ENCODE results near the gene PLBD2. TPM values are rescaled to one million over a fixed set of nuclear protein-coding genes. Genes with fewer than 3 reads are reported as not detected.

The PLBD2 gene
- total RNA-seq, 1 experiment from 2014 or later: 31.4 TPM

DNA sequence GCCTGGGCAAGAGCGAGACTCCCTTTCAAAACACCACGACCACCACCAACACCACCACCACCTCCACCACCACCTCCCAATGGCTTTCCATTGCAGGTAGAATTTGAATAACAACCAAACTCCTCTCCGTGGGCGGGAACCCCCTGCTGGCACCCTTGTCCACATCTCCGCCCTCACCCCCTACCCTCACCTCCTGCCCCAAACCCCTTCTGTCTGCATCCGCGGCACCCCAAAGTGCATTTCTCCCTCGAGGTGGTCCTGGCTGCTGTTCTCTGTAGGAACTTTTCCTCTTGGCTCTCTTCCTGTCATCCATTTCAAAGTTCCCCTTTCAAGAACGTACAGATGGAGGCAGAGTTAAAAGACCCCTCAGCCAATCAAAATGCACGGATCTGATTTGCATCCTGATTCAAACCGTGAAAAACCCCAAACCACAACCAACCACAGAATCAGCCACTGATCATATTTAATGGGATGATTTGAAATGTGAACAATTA, 67.6 kb downstream of the PLBD2 start:
- Histone ChIP-seq H3K23me2 (ENCODE audit: insufficient read length, low read depth, low read length, poor library complexity, severe bottlenecking) (no peaks in the 10 kb centered on the region), H2BK15ac (ENCODE audit: low read depth, low read length) (no peak overlapping the region), H3K4me1 (ENCODE audit: insufficient read depth, low read length) (no peaks in the 10 kb centered on the region), H3K14ac (ENCODE audit: insufficient read depth, low read length) (no peak overlapping the region), H4K8ac (replicated peaks; ENCODE audit: insufficient read length, low read depth, low read length) (no peak overlapping the region), H3K79me2 (ENCODE audit: insufficient read depth, low read length) (no peaks in the 10 kb centered on the region), H2BK12ac (ENCODE audit: insufficient read length, low read depth, low read length) (no peak overlapping the region), H3K4ac (ENCODE audit: low read depth, low read length) (no peak overlapping the region), H2AK5ac (ENCODE audit: insufficient read length, low read length) (no peak overlapping the region), H2BK20ac (ENCODE audit: low read depth, low read length, poor library complexity, severe bottlenecking) (no peak overlapping the region), H3K27me3 (ENCODE audit: insufficient read depth, low read length) (no peaks in the 10 kb centered on the region), H3K4me2 (ENCODE audit: insufficient read depth, insufficient read length, low read length) (peak overlapping the region; percentile 25), H3K18ac (ENCODE audit: insufficient read length, low read depth, low read length) (peak overlapping the region; percentile 43), H2BK120ac (ENCODE audit: low read depth, low read length, poor library complexity, severe bottlenecking) (no peak overlapping the region), H3K79me1 (ENCODE audit: insufficient read depth, low read depth, low read length, poor library complexity, severe bottlenecking) (no peaks in the 10 kb centered on the region), H3K9me3 (ENCODE audit: control insufficient read depth, low read depth, low read length) (no peaks in the 10 kb centered on the region), H3K9ac (ENCODE audit: extremely low read depth, insufficient read length, low read length) (no peak overlapping the region), H4K20me1 (ENCODE audit: control insufficient read depth, insufficient read depth, insufficient read length) (no peaks in the 10 kb centered on the region), H2BK5ac (ENCODE audit: insufficient read length, low read length) (no peak overlapping the region), H4K5ac (ENCODE audit: insufficient read length, low read depth, low read length) (no peak overlapping the region), H4K91ac (ENCODE audit: insufficient read length, low read depth, low read length) (no peak overlapping the region), H2AFZ (ENCODE audit: low read length) (no peak overlapping the region), H3K23ac (ENCODE audit: insufficient read length, low read depth, low read length) (no peak overlapping the region), H3K27ac (ENCODE audit: insufficient read length, low read depth, low read length) (peak overlapping the region; percentile 18), H3K56ac (ENCODE audit: insufficient read length, low read depth, low read length) (no peak overlapping the region), H3T11ph (ENCODE audit: low read length) (no peak overlapping the region)
- DNase-seq: peak; percentile 78
- H3K9me3 Mint-ChIP-seq: peaks cover 0 to 4% of the 10 kb centered on the region in 2 experiments; a peak in 3 of 5 replicates
- WGBS (ENCODE audit: extremely low coverage, insufficient read length, low lambda C conversion rate): no CpG with 5 or more reads among the region's 11 CpGs
- H3K27ac Mint-ChIP-seq: peak overlapping the region; percentile 93 to 99 (median 97); a peak in 5 of 7 replicates
- peak overlapping the region; percentile 60 to 75 for H3K4me3 Mint-ChIP-seq
- peaks cover 19 to 26% of the 10 kb centered on the region in 2 experiments for H3K4me1 Mint-ChIP-seq
- TF ChIP-seq, protein P1, sequence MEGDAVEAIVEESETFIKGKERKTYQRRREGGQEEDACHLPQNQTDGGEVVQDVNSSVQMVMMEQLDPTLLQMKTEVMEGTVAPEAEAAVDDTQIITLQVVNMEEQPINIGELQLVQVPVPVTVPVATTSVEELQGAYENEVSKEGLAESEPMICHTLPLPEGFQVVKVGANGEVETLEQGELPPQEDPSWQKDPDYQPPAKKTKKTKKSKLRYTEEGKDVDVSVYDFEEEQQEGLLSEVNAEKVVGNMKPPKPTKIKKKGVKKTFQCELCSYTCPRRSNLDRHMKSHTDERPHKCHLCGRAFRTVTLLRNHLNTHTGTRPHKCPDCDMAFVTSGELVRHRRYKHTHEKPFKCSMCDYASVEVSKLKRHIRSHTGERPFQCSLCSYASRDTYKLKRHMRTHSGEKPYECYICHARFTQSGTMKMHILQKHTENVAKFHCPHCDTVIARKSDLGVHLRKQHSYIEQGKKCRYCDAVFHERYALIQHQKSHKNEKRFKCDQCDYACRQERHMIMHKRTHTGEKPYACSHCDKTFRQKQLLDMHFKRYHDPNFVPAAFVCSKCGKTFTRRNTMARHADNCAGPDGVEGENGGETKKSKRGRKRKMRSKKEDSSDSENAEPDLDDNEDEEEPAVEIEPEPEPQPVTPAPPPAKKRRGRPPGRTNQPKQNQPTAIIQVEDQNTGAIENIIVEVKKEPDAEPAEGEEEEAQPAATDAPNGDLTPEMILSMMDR (conservative IDR thresholded peaks at IDR 0.05): no peak
- peaks cover 0 to 4% (median 0%) of the 10 kb centered on the region in 3 experiments; a peak in 1 of 7 replicates for H3K36me3 Mint-ChIP-seq (ENCODE audit: insufficient read depth in 1 of 3, low read depth in 3 of 3)
- H3K27me3 Mint-ChIP-seq (ENCODE audit: low read depth): peaks cover 11% of the 10 kb centered on the region
